ENCODE results near the gene USP37.

- TF ChIP-seq CTCF (IDR thresholded peaks at IDR 0.05), result no peak
- no peak for TF ChIP-seq POLR2A (IDR thresholded peaks at IDR 0.05)
These were observed 166.3 kb downstream of the USP37 start for GRCh38 chr2:218401890-218402289.

Data from heart left ventricle (tissue), 13 donors.